GM15510 (cell line): ENCODE results near the gene RNF130.

Experiments used
- POLR2A ChIP-seq: IDR thresholded peaks from 3 replicates; pipeline ENCODE4 v1.6.1; 2011; ENCODE audit warnings: borderline replicate concordance; ENCODE audit not compliant: insufficient read length; ENCODE audit errors: extremely low read depth

RNF130 gene

DNA sequence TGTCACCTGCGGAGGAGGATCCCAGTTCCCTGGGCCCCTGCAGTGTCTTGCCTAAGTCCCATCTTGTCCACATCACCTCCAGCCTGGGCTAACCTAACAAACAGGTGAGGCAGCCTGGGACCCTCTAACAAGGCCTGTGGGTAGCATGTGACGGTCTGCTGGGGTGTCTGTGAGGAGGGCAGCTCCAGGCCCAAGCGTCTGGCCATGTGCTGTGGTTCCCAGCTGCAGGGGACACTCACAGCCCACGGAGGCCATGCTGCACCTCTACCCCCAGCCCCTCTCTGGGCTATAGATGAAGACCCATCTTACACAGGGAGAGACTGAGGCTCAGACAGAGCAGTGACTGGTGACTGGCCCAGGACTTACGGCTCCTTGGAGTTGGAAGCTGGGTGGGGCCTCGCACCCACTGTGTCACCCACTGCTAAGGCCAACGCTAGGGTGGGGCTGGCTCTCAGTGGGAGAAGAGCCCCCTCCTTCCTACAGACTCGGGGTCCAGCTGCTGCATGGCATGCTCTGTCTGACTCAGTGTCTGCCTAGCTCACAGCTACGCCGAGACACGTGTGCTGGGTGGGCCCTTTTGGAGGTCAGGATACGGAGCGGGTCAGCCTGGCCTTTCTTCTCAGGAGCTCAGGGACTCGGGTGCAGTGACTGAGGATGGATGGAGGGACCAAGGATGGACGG, 40.8 kb upstream of the RNF130 start:
- TF ChIP-seq POLR2A = no peak

DNA sequence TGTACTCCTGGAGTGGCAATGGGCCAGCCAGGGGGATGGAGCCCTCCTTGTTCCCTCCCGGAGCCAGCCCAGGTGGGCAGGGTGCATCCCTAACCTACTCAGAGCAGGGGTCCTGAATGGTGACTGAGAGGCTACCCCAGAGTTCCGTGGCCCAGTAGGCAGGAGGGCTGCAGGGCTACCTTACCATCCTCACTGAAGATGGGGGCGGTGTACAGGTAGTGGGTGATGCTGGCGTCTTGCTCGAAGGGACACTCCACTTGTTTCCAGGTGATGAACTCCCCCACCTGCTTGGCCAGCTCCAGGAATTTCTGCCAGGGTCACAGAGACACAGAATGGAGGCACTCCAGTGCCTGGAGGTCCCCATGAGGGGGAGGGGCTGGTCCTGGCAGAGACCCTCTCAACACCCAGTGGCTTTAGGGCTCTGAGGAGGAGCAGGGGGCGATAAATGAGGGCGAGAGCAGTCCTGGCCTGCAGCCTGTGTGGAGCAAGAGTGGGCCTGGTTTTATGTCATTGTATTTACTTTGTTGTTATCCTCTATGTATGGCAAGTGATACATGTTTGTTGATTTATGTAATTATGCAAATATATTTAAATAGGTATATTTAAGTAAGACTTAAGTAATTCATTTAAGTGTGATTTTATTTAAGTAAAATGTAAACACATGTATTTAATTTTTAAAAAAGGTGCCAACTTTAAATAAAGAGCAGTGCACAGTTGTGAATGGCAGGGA, 39.9 kb upstream of the RNF130 start:
- TF ChIP-seq POLR2A = no peak

DNA sequence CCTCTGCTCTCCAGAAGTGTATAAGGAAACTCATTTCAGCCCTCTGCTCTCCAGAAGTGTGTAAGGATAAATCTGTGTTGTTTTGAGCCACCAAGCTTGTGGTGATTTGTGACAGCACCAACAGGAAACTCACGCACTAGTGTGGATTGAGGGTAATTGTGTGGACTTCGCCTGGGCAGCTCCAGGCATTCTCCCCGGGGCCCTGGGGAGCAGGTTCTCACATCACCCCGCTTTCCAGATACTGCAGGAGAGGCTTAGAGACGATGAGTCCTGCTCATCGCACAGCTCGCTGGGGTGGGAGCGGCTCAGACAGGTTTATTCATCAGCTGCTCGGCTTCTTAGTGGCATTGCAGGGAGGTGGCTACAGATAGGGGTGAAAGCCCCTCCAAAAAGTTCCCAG, 38.4 kb upstream of the RNF130 start:
- no peak for TF ChIP-seq POLR2A

DNA sequence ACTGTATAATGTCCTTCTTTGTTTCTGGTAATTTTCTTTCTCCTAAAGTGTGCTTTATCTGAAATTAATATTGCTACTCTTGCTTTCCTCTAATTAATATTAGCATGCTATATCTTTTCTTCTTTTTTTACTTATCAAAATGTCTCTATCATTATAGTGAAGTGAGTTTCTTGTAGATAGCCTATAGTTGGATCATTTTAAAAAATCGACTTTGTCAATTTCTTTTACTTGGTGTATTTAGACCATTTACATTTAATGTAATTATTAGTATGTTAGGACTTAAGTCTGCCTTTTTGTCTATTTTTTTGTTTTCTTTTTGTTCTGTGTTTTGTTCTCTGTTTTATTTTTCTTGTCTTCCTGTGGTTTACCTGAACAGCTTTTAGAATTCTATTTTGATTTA, 35.4 kb upstream of the RNF130 start:
- no peak for TF ChIP-seq POLR2A

DNA sequence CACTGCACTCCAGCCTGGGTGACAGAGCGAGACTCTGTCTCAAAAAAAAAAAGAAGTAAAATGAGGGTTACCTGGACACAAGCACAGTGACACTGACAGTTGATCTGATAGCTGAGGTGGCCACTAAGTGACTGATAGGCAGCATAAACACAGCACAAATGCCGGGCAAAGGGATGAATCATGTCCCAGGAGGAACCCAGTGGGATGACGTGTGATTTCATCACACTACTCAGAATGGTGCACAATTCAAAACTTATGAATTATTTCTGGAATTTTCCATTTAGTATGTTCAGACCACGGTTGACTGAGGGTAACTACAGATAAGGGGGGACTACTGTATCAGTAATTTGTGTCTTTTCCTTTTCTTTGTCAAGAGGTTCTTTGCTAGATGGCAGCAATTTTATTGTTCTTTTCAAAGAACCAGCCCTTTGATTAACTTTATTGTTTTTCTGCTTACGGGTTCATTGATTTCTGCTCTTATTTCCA, 34.3 kb upstream of the RNF130 start:
- no peak for TF ChIP-seq POLR2A

DNA sequence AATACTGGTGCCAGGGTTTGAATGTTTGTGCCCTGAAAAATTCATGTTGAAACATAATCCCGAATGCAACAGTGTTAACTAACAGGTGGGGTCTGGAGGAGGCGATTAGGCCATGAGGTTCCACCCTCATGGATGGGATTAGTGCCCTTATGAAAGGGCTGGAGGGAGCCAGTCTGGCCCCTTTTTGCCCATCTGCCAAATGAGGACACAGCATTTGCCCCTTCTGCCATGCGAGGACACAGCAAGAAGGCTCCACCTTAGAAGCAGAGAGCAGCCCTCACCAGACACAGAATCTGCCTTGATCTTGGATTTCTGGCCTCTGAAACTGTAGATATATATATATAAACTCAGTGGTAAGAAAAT, 32.6 kb upstream of the RNF130 start:
- TF ChIP-seq POLR2A = no peak

DNA sequence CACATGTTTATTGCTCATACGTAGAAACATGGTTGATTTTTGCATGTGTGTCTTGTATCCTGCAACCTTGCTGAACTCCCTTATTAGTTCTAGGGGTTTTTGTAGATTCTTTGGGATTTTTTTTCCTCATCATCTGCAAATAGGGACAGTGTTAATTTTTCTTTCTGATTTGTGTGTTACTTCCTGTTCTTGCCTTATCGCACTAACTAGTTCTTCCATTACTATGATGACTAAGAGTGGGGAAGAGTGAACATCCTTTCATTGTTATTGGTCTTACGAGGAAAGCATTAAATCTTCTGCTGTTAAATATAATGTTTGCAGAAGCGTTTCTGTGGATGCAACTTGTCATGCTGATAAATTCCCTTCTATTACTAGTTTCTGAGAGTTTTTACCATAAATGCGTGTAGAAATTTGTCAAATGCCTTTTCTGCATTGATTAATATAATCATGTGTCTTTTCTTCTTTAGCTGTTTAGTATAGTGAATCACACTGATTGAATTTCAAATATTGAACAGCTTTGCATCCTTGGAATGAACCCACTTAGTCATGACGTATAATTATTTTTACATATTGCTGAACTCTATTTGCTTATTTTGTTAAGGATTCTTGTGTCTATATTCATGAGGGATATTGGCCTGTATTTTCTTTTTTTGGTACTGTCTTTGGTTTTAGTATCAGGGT, 32.1 kb upstream of the RNF130 start:
- no peak for TF ChIP-seq POLR2A

DNA sequence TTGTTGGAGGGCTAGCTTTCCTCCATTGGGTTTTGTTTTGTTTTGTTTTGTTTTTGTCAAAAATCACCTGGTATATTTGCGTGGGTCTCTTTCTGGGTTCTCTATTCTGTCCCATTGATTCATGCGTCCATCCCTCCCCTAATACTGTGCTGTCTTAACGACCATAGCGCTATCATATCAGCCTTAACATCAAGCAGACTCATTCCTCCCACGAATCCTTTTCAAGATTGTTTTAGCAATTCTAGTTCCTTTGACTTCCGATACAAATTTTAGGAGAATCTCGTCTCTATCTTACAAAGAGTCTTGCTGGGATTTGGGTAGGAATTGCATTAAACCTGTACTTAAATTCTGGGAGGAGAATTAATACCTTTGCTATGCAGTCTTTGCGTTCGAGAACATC, 31.1 kb upstream of the RNF130 start:
- TF ChIP-seq POLR2A = no peak

DNA sequence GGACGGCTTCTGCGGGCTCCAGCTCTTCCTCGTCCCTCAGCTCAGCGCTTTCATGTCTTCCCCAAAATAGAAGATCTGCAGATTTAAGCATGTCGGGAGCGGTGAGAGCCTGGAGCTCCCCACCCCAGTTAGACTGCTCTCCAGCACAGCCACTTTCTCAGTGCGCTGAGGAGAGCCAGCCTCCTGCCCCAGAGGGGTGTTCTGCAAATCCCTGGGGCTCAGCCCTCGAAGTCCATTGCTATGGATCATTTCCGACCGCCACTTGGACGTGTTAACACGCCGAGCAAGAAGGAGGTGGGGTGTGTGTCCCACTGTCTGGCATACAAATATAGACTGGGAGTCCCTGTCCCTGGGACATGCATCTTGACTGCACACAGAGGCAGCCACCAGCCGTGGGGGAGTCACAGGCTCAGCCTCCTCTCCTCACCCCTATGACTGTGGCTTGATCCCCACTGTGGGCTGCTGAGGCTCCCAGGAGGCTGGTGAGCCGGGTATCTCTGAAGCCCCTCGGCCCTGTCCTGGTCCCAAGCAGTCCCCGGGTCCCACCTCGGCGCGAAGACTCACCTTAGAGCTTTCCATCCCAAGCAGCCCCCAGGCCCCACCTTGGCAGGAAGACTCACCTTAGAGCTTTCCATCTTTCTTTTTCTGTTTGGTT, 30.0 kb upstream of the RNF130 start:
- TF ChIP-seq POLR2A = no peak

DNA sequence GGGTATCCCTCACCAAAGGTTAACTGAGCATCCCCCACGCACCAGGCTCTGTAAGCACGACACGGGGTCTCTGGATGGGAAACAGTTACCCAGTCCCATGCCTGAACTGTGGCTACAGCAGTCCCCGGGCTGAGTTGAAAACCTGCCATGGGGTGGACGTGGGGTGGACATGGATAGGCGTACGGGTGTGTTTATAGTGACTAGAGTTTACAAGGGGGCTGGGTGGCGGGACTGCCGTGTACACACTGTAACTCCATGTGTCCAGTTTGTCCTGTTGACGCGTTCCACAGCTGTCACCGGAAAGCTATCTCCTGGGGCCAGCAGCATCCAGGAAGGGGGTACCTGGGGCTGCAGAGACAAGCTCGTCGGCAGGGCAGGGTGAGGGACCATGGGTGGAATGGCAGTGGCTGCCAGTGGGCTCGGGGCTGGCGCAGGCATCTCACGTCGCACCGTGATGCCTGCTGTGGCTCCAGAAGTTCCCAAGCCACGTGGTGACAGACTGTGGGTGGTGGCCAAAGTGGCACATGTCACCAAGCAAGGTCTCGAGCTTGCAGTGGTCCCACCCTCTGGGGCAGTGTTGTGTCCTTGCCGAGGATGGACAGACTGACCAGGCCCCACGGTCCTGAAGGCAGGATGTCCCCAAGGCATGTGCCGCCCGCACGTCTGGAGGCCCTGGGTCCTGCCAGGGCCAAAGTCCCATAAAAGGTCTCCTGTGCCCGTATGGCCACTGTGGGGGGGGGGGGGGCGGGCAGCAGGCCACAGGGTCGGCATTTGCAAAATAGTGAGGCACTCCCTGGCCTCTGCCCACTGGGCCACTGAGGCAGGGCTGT, 29.3 kb upstream of the RNF130 start:
- TF ChIP-seq POLR2A = no peak

DNA sequence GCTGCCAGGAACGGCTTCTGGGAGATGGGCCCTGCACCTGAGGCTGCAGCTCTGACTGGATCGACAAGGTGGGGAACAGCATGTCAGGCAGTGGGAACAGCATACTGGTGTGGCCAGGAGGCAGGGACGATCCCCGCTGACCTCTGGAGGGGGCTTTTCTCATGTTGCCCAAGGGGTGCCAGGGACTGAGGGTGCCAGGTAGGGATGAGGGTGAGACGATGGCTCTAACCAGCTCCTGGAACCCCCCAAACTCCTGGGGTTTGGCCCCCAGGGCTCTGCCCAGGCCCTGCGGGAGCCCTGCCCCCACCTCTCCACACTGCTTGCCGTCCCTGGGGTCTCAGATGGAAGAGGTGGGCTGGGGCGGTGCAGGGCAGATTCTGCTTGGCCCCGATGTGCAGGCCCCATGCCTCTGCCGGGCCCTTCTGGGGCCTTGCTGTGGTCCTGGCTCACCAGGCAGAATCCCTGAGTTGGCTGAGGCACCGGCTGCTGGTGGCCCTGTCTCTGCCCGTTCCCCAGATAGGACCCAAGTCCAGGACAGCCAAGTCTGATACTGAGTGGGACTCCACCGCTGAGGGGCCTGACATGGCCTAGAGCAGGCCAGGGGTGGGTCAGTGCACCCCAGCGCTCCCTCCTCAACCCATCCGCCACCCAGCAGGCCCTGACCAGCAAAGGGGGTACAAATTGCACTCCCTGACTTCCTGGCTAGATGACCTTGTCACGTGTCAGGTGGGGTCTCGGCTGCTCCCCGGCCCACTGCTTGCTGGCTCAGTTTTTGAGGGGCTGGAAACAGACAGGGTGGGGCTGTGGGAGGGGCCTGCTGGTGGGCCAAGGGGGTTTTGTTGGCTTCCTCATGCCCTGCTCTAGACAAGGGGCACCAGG, 28.4 kb upstream of the RNF130 start:
- TF ChIP-seq POLR2A = no peak

DNA sequence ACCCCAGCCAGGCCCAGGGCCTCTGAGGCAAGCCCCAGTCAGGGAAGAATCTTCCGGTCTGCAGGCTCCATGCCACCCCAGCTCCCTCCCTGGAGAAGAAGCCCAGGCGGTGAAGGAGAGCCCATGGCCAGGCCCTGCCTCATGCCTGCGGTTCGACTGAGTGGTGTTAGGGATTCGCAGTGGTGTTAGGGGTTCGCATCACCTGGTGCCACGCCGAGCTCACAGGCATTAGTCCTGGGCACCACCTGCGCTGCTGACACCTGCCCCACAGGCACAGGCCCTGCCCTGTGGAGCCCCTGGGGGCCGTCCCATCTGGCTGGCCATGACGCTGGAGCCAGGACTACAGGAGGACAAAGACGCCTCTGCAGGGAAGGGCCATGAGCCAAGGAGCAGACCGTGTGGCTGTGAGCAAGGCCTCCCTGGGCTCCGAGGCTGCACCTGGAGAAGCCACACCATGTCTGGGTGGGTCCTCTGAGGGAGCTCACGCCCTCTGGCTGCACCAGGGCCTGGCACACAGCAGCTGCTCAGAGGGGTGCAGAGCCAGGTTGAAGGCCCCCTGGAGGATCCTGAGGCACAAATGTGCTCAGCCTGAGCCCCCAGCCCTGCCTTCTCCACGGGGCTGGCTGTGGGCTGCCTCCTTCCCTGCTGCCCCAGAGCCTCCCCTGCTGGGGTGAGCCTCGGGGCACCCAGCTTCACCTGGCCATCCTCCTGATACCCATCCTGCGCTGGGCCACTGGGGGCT, 27.6 kb upstream of the RNF130 start:
- no peak for TF ChIP-seq POLR2A

DNA sequence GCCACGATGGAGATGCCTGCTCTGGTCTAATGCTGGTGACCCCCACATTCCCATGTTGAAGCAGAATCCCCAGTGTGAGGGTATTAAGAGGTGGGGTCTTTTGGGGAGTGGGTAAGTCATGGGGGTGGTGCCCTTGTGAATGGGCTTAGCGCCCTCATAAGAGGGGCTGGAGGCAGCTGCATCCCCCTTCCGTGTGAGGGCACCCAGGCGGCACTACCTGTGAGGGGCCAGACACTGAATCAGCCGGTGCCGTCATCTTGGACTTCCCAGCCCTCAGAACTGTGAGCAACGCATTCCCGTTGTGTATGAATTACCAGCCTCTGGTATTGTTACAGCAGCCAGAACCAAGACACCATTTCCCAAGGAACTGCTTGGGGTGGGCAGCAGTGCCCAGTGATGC, 27.0 kb upstream of the RNF130 start:
- no peak for TF ChIP-seq POLR2A
